ENCODE measurements around the gene PASD1. TPM values are rescaled to one million over a fixed set of nuclear protein-coding genes. Genes with fewer than 3 reads are reported as not detected.
A peak's percentile ranks its signal among the peaks of the same experiment; 100 is the strongest.
"Not testable (repeated sequence)": the region's sequence is repeated elsewhere in the genome, so short reads cannot be mapped to it uniquely, and the experiment has no call there.

The PASD1 gene
- total RNA-seq, 4 donors from 2014 or later: not detected

DNA sequence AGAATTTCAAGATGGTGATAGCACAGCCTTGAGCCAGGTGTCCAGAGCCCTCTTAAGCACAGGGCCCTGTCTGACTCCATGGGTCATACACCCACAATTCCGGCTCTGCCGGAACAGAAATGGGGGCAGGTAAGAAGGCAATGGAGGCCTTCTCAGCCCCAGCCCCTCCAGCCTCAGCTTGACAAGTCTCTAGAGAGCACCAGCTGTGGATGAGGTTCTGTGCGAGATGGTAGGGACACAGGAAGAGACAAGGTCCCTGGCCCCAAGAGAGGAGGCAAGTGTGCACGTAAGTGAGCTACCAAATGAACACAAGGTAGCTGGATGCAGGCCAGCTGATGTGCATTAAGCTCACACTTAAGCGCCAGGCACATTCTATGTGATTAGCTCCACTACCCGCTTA is 129.3 kb downstream of the PASD1 start:
- peak in 1 of 2 donors; percentile 70 for DNase-seq (ENCODE audit: low spot score in 2 of 2)
- H3K4me3 ChIP-seq (ENCODE audit: low read depth, poor library complexity, severe bottlenecking): no peak overlapping the region
- intact Hi-C loops (cut with DNase I; ENCODE audit: low total_unique reads): no loop called here
- TF ChIP-seq POLR2A (IDR thresholded peaks at IDR 0.05): no peak
- TF ChIP-seq, protein P1, sequence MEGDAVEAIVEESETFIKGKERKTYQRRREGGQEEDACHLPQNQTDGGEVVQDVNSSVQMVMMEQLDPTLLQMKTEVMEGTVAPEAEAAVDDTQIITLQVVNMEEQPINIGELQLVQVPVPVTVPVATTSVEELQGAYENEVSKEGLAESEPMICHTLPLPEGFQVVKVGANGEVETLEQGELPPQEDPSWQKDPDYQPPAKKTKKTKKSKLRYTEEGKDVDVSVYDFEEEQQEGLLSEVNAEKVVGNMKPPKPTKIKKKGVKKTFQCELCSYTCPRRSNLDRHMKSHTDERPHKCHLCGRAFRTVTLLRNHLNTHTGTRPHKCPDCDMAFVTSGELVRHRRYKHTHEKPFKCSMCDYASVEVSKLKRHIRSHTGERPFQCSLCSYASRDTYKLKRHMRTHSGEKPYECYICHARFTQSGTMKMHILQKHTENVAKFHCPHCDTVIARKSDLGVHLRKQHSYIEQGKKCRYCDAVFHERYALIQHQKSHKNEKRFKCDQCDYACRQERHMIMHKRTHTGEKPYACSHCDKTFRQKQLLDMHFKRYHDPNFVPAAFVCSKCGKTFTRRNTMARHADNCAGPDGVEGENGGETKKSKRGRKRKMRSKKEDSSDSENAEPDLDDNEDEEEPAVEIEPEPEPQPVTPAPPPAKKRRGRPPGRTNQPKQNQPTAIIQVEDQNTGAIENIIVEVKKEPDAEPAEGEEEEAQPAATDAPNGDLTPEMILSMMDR (IDR thresholded peaks at IDR 0.05): no peak
- WGBS, 2 donors: 87 to 91% methylated on average over 6 of the region's 6 CpGs

DNA sequence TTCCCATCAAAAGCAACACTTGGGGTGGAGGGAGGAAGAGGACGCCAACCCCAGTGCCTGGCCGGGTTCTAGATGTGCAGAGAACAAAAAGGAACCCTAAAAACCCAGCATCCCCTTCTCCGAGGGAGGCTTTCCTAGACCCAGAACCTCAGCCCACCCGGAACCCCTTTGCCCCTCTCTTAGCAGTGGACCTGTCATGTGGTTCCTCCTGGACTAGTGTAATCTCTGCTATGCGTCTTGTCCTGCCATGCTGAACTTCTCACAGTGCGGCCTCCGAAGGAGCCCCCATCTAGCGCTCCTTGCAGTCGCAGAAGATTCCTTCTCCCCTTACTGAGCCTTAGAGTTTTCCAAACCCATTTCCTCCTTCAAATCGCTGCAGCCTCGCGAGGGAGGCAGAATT is 130.6 kb downstream of the PASD1 start:
- DNase-seq (ENCODE audit: low spot score in 2 of 2): peak in 1 of 2 donors; percentile 78
- no peak overlapping the region for H3K4me3 ChIP-seq (ENCODE audit: low read depth, poor library complexity, severe bottlenecking)
- intact Hi-C loops (cut with DNase I; ENCODE audit: low total_unique reads): no loop called here
- 67 to 72% methylated on average over 12 of the region's 12 CpGs for WGBS, 2 donors
- TF ChIP-seq POLR2A (IDR thresholded peaks at IDR 0.05): no peak
- TF ChIP-seq, protein P1 (IDR thresholded peaks at IDR 0.05): no peak

DNA sequence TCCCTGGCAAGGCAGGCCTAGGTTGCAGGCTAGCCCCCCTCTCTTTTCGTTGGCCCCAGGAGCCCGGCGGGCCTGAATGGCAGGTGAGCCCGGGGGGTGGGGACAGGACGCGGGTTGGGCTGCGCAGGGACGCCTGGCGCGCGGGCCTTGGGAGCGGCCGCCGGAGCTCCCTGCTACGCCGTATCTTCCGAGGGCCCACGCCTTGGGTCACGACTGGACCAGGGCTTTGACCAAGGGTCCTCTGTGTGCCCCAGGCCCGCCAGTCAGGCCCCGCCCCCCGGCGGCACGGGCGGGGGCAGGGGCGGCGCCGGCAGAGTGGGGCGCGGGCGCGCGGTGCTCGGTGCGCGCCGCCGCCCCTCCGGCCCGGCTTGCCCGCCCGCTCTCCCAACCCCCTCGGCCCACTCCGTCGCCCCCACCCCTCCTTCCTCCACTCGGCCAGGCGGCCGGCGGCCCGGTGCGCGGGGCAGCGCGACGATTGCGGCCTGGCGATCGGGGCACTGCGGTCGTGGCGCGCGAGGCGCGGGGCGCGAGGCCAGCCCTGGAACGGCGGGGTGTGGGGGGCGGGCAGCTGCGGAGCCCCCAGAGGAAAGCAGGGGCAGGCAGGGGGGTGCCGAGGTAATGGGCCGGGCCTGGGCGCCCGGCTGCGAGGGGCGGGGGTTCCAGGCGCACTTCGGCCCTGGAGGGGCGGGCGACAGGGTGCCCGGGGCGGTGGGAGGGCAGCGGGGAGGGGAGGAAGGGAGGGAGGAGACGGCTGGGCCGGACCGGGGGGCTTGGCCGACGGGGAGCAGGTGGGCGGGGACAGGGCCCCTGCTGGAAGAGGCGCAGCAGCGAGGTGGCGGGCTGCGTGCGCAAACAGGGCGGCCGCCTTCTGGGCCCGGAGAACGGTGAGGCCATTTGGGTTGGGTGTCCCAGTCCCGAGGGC is 131.4 kb downstream of the PASD1 start, which contains the start of gene PRRG3:
Gene PRRG3 (plus strand): TSS at position 798 of the 922 bp plus-strand sequence. CDS start 3,357 bp downstream, outside the sequence.
- intact Hi-C loops (cut with DNase I; ENCODE audit: low total_unique reads): no loop called here
- H3K4me3 ChIP-seq (ENCODE audit: low read depth, poor library complexity, severe bottlenecking): no peak within 1 kb of the TSS
- 7 to 48% methylated on average over 9 to 44 of the region's 100 CpGs for WGBS, 2 donors
- TF ChIP-seq, protein P1 (IDR thresholded peaks at IDR 0.05): no peak
- TF ChIP-seq POLR2A (IDR thresholded peaks at IDR 0.05): no peak
- DNase-seq (ENCODE audit: low spot score in 2 of 2): peak in 1 of 2 donors; percentile 83

DNA sequence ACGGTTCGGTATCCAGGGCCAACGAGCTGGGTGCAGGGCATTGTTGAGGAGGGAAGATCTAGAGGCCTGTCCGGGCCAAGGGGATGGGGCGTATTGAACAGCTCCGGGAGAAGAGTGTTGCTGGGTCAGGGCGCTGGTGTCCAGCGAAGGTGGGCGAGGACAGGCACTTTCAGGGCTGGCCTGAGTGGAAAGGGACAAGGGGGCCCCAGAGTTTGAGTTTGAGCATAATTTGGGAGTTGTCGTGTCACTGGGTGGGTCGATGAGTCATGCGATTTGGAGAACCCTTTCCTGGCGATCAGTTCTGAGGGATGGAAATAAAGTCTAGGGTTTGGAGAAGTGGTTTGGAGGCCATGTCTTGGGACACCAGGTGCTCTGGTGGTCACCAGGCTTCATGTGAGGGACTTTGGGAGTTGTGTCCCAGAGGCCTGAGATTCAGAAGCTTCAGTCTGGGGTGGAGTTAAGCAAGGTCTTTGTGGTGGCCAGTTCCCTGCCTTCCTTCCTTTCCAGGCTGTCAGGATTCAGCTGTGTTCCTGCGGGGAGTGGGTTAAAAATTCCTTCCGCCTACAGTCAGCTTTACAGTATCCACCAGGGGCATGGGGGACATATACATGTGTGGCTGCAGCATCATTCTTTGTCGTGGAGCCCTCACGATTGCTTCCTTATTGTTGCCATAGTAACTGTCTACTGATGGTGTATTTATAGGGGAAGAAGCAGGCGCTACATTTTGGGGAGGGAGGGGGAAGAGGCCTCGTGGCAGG is 132.3 kb downstream of the PASD1 start:
- intact Hi-C loops (cut with DNase I; ENCODE audit: low total_unique reads): no loop called here
- DNase-seq (ENCODE audit: low spot score in 2 of 2): no peak
- TF ChIP-seq, protein P1 (IDR thresholded peaks at IDR 0.05): no peak
- no peak for TF ChIP-seq POLR2A (IDR thresholded peaks at IDR 0.05)
- H3K4me3 ChIP-seq (ENCODE audit: low read depth, poor library complexity, severe bottlenecking): no peak overlapping the region
- 24 to 46% methylated on average over 10 to 17 of the region's 19 CpGs for WGBS, 2 donors

DNA sequence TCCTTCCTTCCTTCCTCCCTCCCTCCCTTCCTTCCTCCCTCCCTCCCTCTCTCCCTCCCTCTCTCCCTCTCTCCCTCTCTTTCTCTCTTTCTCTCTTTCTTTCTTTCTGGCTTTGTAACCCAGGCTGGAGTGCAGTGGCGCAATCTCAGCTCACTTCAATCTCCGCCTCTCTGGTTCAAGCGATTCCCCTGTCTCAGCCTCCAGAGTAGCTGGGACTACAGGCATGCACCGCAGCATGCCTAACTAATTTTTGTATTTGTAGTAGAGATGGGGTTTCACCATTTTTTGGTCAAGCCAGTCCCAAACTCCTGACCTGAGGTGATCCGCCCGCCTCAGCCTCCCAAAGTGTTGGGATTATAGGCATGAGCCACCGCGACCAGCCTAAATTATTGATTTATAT is 133.6 kb downstream of the PASD1 start:
- DNase-seq (ENCODE audit: low spot score in 2 of 2): peak in 1 of 2 donors; percentile 71
- H3K4me3 ChIP-seq (ENCODE audit: low read depth, poor library complexity, severe bottlenecking); intact Hi-C loops (cut with DNase I; ENCODE audit: low total_unique reads): not testable (repeated sequence)
- WGBS, 2 donors: 70 to 74% methylated on average over 8 of the region's 8 CpGs

DNA sequence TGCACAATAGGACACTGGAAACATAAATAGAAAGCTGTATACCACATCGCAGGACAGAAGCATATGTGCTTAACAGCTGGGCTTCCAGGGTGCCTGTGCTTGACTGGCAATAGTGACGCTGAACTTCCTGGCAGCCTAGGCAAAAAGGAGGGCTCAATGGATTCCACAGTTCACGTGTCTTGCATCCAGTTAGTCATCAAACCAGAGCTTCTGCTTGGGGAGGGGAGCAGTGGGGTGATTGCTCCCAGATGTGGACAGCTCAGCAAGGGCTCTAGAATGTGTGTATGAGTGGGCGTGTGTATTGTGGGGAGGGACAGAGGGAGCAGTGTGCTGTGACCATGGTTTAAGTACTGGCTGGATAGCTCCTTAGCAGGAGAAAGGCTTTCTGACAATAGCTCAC is 134.0 kb downstream of the PASD1 start:
- DNase-seq (ENCODE audit: low spot score in 2 of 2): peak; percentile 30 to 84
- TF ChIP-seq, protein P1 (IDR thresholded peaks at IDR 0.05): no peak
- no peak for TF ChIP-seq POLR2A (IDR thresholded peaks at IDR 0.05)
- no peak overlapping the region for H3K4me3 ChIP-seq (ENCODE audit: low read depth, poor library complexity, severe bottlenecking)
- intact Hi-C loops (cut with DNase I; ENCODE audit: low total_unique reads): no loop called here
- 49 to 64% methylated on average over 4 of the region's 4 CpGs for WGBS, 2 donors
